OCI-LY7 (cell line): ENCODE results near the gene ZC3H12A. TPM values are rescaled to one million over a fixed set of nuclear protein-coding genes. Genes with fewer than 3 reads are reported as not detected.

Source experiments
- BruUV-seq: library from RNA; stranded (reverse); fragments of 400-500 nt; replicated peaks from 2 replicates; lab custom pipeline; 2021; lab: Mats Ljungman, UMichigan
- CTCF ChIA-PET: fragments of 300-600 bp; sonication (Branson Sonifier 250); formaldehyde crosslinking; loops from one replicate; lab custom pipeline; 2022; ENCODE audit warnings: antibody characterized with exemption; ENCODE audit not compliant: unreplicated experiment; lab: Charles Lee
- POLR2A ChIA-PET: fragments of 300-600 bp; sonication (Branson Sonifier 250); formaldehyde crosslinking; loops from one replicate; lab custom pipeline; 2022; ENCODE audit warnings: antibody characterized with exemption; lab: Charles Lee
- DNase-seq: peaks from one replicate; pipeline ENCODE4 v3.0.0-alpha.2; 2015; ENCODE audit warnings: low spot score
- H2AFZ ChIP-seq: fragments of 200-600 bp; sonication (generic), shearing (Covaris generic); 2 replicates; pipeline ENCODE4 v1.6.1; 2014; ENCODE audit warnings: mild to moderate bottlenecking, antibody characterized with exemption, low read length, moderate library complexity
- H3K27ac ChIP-seq: fragments of 200-600 bp; sonication (generic); 2 replicates; pipeline ENCODE4 v1.5.1; 2014; ENCODE audit warnings: mixed run types, low read depth, mild to moderate bottlenecking, moderate library complexity, low read length, inconsistent platforms; ENCODE audit not compliant: poor library complexity, severe bottlenecking
- H3K36me3 ChIP-seq: fragments of 200-600 bp; sonication (generic); 2 replicates; pipeline ENCODE4 v1.6.1; 2014; ENCODE audit warnings: mild to moderate bottlenecking, antibody characterized with exemption, low read length, moderate library complexity, mixed read lengths; ENCODE audit not compliant: insufficient read depth
- H3K4me1 ChIP-seq: fragments of 200-600 bp; sonication (generic); 2 replicates; pipeline ENCODE4 v1.5.1; 2014; ENCODE audit warnings: mild to moderate bottlenecking, low read length; ENCODE audit not compliant: insufficient read depth, poor library complexity, severe bottlenecking
- H3K4me2 ChIP-seq: fragments of 200-600 bp; sonication (generic); 2 replicates; pipeline ENCODE4 v1.6.1; 2014; ENCODE audit warnings: mild to moderate bottlenecking, low read length
- H3K4me3 ChIP-seq: fragments of 200-600 bp; sonication (generic); 2 replicates; pipeline ENCODE4 v1.5.1; 2014; ENCODE audit warnings: mild to moderate bottlenecking, low read depth, low read length; ENCODE audit not compliant: poor library complexity, severe bottlenecking
- H3K79me2 ChIP-seq: fragments of 200-600 bp; sonication (generic); 2 replicates; pipeline ENCODE4 v1.6.1; 2016; ENCODE audit warnings: low read depth, mild to moderate bottlenecking, low read length, moderate library complexity, mixed read lengths; ENCODE audit not compliant: insufficient read depth
- H3K9me2 ChIP-seq: fragments of 200-600 bp; sonication (generic); 2 replicates; pipeline ENCODE4 v1.6.1; 2016; ENCODE audit warnings: mild to moderate bottlenecking, low read length, mixed read lengths; ENCODE audit not compliant: insufficient read depth
- H3K9me3 ChIP-seq: fragments of 200-600 bp; sonication (generic); 2 replicates; pipeline ENCODE4 v1.6.1; 2014; ENCODE audit warnings: mild to moderate bottlenecking, mixed run types, low read length, mixed read lengths
- H4K20me1 ChIP-seq: fragments of 200-600 bp; sonication (generic); 2 replicates; pipeline ENCODE4 v1.6.1; 2014; ENCODE audit warnings: mild to moderate bottlenecking, antibody characterized with exemption, low read length, moderate library complexity, mixed read lengths; ENCODE audit not compliant: insufficient read depth
- CTCF ChIP-seq: fragments of 200-600 bp; sonication (generic); conservative IDR thresholded peaks from 2 replicates; pipeline ENCODE4 v1.5.1; 2014; ENCODE audit warnings: mild to moderate bottlenecking, antibody characterized with exemption, low read length, moderate library complexity, mixed read lengths
- EZH2phosphoT487 ChIP-seq: fragments of 200-600 bp; sonication (generic); IDR thresholded peaks from 2 replicates; pipeline ENCODE4 v1.6.1; 2018; ENCODE audit warnings: low read depth, borderline replicate concordance, mild to moderate bottlenecking, mixed run types, antibody characterized with exemption, low read length, moderate library complexity, mixed read lengths
- intact Hi-C: fragments of 100-400 bp; cut with micrococcal nuclease; formaldehyde crosslinking; loops from one replicate; pipeline ENCODE4 v1.10.0; 2022; ENCODE audit not compliant: unreplicated experiment
- total RNA-seq, 2 experiments: library from RNA; depleted of rRNA in 1 of 2; stranded (reverse); fragments of >200 nt in 1 of 2; shearing (Covaris generic) in 1 of 2; gene quantifications; 2 replicates each; pipeline ENCODE4 v1.2.3, GENCODE V29; 2014 to 2022

ZC3H12A gene
- total RNA-seq, 2 experiments from 2014 or later, result 11.5 to 20.7 TPM

GRCh38 chr1:37433171-37433570 lies 41.2 kb upstream of the ZC3H12A start:
- CTCF ChIA-PET, result no interaction called here

DNA sequence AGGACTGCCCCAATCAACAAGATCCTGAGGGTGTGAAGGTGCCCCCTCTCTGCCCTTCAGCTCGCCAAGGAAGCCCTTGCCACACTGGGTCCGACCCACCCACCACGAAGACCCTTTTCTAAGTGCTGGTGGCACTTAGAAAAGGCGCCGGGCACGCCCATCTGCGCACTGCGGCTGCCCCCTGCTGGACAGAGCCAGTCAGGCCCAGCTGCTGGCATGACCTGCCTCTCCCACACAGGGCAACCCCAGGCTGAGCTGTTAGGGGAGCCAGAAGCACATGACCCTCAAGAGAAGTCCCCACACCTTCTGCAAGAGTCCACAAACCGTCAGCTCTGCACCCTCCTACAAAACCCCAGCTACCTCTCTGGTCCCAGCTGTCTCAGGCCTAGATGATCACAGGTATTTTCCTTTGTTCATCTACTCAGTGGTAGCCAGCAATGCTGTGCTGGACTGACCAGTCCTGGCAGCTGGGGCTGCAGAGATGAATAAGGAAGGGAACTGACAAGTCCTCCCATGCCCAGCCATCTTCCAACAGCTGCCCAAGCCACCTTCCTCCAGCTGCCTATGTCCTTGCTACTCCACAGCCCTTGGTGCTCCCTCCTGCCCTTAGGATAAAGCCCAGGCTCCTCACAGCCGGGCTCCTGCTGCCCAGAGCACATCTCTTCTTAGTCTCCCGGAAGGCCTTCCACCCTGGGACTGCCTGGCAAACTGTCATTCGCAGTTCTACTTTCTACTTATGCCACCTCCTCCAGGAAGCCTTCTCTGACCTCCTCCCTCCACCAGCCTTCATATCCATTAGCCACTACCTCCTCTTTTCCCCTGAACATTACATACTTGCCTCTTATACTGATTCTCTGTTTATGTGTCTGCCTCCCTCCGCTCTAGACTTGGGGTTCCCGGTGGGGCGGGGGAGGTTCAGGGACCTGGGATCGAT lies 39.8 kb upstream of the ZC3H12A start:
- Histone ChIP-seq H3K4me2 (no peak overlapping the region), H4K20me1 (no peaks in the 10 kb centered on the region), H3K36me3 (no peaks in the 10 kb centered on the region), H2AFZ (no peak overlapping the region), H3K4me1 (no peaks in the 10 kb centered on the region), H3K79me2 (no peaks in the 10 kb centered on the region), H3K4me3 (no peak overlapping the region), H3K9me3 (no peaks in the 10 kb centered on the region), H3K9me2 (no peaks in the 10 kb centered on the region), H3K27ac (no peak overlapping the region)
- ChIA-PET CTCF (interaction anchor here (0.7 to 0.8 kb wide), 2 partner anchors 44 to 729 kb away, joined by 3 read pairs; no protein-coding TSS in a partner anchor), POLR2A (interaction anchor here (1.1 kb wide), 1 partner anchor 13 kb away, joined by 3 read pairs; no protein-coding TSS in a partner anchor)
- TF ChIP-seq CTCF (peak; percentile 93), EZH2phosphoT487 (no peak)
- DNase-seq, result peak; percentile 68
- no TSS peak for BruUV-seq
- intact Hi-C loops, result loop anchor here (1.0 to 5.0 kb wide), 3 partner anchors 397 to 858 kb away; no protein-coding TSS in a partner anchor

More at GRCh38 chr1:37433171-37433570, 41.2 kb upstream of the ZC3H12A start:
- no peaks in the 10 kb centered on the region for H3K36me3 ChIP-seq
- POLR2A ChIA-PET, result interaction anchor here (0.7 kb wide), 1 partner anchor 43 kb away, joined by 3 read pairs; no protein-coding TSS in a partner anchor
- no peak overlapping the region for H3K4me2 ChIP-seq
- TF ChIP-seq CTCF (no peak), EZH2phosphoT487 (no peak)
- intact Hi-C loops, result loop anchor here (5.0 kb wide), 1 partner anchor 396 kb away; no protein-coding TSS in a partner anchor
- H2AFZ ChIP-seq, result no peak overlapping the region
- H3K9me2 ChIP-seq, result no peaks in the 10 kb centered on the region
- no TSS peak for BruUV-seq
- H4K20me1 ChIP-seq, result no peaks in the 10 kb centered on the region
- no peak for DNase-seq
- H3K79me2 ChIP-seq, result no peaks in the 10 kb centered on the region
- H3K4me3 ChIP-seq, result no peak overlapping the region
- no peaks in the 10 kb centered on the region for H3K9me3 ChIP-seq
- no peaks in the 10 kb centered on the region for H3K4me1 ChIP-seq
- no peak overlapping the region for H3K27ac ChIP-seq
